Measurements from ENCODE around the gene DOLK.

The DOLK gene

DNA sequence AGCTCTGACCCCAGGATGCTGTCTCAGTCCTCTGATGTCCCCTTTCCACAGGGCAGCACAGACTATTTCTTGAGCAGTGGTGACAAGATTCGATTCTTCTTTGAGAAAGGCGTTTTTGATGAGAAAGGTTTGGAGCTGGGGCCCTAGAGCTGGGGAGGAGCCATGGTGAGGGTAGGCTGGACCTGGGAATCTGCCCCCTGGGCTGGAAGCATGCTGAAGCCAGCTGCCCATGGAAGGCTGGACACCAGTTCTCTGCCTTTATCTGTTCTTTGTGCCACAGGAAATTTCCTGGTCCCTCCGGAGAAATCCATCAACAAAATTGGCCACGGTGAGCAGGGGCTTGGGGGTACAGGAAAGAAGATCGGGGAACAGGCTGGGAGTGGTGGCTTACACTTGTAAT is 13.7 kb downstream of the DOLK start:
- no peak for DNase-seq

DNA sequence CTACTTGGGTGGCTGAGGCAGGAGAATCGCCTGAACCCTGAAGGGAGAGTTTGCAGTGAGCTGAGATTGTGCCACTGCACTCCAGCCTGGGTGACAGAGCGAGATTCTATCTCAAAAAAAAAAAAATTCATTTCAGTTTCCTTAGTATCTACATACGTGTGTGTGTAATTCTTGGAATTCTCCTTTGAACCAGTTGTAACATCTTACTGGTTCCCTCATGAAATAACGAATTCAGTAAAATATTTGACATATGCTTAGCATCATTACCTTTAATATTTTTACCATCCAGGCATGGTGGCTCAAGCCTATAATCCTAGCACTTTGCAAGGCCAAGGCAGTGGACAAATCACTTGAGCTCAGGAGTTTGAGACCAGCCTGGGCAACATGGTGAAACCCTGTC is 17.8 kb downstream of the DOLK start:
- DNase-seq: no peak

- no peak for DNase-seq
Measured at GRCh38 chr9:128928624-128929023, 18.8 kb downstream of the DOLK start.

- DNase-seq: peak; percentile 44
Measured at GRCh38 chr9:128927731-128928411, 19.5 kb downstream of the DOLK start.

DNA sequence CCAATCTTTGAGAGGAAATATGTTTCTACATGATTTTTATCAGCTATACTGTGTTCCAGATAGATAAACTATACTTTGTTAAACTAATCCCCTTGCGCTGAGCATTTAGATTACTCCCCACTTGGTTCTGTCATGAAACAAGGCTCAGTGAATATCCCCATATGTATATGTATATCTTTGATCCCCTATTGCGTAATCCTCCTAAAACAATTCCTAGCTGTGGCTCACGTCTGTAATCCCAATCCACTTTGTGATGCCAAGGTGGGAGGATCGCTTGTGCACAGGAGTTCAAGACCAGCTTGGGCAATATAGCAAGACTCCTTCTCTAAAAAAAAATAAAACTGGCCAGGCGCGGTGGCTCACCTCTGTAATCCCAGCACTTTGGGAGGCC is 23.9 kb downstream of the DOLK start:
- no peak for DNase-seq

GRCh38 chr9:128921881-128922763 is 25.3 kb downstream of the DOLK start:
- peak; percentile 66 for DNase-seq

- peak; percentile 70 for DNase-seq
Measured at GRCh38 chr9:128920381-128921058, 26.9 kb downstream of the DOLK start, which contains the start of gene PHYHD1. TSS of gene PHYHD1 (plus strand) at chr9:128920982. CDS start at chr9:128922324, 1,342 bp downstream.

GRCh38 chr9:128919402-128920089 is 27.9 kb downstream of the DOLK start:
- no peak for DNase-seq

DNA sequence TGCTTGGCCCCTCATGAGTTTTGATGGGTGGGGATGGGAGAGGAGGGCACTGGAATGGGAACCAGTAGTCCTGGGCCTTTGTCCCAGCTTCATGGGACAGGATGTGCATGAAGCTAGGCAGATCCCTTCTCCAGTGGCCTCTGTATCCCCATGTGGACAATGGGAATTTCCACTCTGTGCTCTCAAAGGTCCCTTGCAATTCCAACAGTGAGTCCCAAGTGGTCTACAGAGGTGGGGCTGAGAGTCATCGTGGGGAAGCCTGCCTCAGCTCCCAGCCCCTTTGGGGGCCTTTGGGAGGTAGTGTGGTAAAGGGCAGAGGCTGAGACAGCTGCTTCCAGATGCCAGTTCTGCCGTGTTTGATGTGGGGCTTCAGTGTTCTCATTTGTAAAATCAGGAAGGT is 28.5 kb downstream of the DOLK start:
- DNase-seq: no peak

DNA sequence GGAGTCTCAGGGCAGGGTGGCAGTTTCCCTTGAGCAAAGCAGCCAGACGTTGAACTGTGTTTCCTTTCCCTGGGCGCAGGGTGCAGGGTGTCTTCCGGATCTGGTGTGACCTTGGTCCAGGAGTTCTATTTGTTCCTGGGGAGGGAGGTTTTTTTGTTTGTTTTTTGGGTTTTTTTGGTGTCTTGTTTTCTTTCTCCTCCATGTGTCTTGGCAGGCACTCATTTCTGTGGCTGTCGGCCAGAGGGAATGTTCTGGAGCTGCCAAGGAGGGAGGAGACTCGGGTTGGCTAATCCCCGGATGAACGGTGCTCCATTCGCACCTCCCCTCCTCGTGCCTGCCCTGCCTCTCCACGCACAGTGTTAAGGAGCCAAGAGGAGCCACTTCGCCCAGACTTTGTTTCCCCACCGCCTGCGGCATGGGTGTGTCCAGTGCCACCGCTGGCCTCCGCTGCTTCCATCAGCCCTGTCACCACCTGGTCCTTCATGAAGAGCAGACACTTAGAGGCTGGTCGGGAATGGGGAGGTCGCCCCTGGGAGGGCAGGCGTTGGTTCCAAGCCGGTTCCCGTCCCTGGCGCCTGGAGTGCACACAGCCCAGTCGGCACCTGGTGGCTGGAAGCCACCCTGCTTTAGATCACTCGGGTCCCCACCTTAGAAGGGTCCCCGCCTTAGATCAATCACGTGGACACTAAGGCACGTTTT is 30.1 kb downstream of the DOLK start:
- peak; percentile 71 for DNase-seq

DNA sequence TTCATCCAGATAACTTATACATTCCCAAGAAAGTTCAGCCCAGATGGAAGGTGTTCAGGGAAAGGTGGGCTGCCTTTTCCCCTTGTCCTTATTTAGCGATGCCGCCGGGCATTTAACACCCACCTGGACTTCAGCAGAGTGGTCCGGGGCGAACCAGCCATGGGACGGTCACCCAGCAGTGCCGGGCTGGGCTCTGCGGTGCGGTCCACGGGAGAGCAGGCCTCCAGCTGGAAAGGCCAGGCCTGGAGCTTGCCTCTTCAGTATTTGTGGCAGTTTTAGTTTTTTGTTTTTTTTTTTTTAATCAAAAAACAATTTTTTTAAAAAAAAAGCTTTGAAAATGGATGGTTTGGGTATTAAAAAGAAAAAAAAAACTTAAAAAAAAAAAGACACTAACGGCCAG is 30.7 kb downstream of the DOLK start:
- no peak for DNase-seq

- no peak for DNase-seq
Measured at GRCh38 chr9:128916204-128916603, 31.2 kb downstream of the DOLK start.

- no peak for DNase-seq
Measured at GRCh38 chr9:128913995-128914772, 33.2 kb downstream of the DOLK start.

GRCh38 chr9:128913048-128913900 is 34.1 kb downstream of the DOLK start:
- DNase-seq: no peak

DNA sequence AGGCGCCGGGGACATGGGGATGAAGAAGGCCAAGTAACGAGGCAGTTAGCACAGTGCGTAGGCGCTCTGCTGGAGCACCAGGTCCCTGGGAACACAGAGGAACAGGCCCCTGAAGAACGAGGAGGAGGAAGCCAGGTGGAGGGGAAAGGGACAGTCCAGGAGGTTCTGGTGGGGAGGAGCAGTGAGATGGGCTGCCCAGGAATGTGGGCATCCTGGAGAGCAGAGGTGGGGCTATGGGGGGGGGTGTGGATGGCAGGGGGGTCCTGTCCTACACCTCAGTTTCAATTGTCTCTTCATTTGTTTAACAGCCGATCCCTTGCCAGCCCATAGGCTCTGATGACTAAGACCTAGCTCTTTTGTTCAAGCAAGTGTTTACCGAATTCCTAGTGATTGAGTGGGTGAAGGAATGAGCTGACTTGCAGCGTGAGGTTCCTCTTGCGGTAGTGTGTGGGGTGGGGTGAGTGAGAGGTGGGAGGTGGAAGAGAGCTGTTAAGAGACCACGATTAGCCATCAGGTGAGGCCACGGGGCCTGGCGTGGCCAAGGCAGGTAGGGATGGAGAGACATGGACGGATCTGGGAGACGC is 35.0 kb downstream of the DOLK start:
- peak; percentile 89 for DNase-seq

DNA sequence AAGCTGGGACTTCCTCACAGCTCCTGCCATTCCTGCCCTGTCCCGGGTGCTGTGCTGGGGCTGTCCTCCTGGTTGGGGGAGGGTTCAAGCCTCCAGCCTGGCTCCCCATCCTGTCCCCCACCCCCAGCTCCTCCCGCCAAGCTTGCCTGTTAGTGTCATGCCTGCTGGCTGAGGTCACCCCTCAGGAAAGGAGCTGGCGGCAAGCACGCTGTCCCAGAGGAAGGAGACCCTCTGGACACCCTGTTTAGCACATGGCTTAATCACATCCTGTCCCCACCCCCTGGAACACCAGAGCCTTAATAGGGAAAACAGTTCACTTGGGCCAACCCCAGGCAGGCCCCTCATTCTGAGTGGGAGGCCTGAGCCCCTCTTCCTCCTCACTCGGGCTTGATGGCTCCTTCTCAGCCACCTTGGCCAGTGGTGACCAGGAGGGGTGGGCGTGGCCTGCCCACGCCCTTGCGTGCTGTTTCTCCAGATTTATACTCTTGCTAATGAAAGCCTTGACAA is 35.8 kb downstream of the DOLK start:
- peak; percentile 89 for DNase-seq

DNA sequence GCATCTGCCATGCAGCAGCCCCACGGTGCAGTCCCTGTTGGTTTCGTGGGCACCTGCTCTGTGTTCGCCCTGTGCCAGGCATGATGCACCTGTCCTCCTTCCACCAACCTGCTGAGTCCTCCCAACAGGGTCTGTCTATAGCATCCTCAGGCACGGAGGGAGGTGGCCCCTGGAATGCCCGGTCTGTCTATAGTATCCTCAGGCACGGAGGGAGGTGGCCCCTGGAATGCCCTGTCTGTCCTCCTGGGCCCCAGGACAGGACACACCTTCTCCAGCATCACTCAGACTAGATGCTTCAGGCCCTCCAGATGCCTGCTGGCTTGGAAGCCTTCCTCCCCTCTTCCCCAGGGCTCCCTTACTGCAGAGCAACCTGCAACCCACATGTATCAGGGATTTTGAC is 36.5 kb downstream of the DOLK start:
- no peak for DNase-seq

DNA sequence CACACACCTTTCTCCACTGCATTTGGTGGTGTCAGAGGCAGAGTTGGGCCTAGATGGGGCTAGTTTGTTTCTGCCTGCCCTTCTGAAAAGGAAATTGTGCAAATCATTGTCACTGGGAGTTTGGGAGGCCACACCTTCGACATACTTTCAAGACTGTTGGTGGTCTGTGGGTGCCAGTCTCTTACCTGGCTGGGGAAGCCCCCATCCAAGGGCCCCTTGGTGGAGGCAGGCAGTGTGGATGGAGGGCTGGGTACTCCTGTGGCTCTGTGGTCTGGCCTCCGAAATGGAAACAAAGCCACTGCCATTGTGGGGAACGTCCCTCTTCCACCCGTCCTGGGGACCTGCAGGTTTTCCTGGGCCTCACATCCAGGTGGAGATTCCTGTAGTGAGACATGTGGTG is 37.5 kb downstream of the DOLK start:
- DNase-seq: no peak

DNA sequence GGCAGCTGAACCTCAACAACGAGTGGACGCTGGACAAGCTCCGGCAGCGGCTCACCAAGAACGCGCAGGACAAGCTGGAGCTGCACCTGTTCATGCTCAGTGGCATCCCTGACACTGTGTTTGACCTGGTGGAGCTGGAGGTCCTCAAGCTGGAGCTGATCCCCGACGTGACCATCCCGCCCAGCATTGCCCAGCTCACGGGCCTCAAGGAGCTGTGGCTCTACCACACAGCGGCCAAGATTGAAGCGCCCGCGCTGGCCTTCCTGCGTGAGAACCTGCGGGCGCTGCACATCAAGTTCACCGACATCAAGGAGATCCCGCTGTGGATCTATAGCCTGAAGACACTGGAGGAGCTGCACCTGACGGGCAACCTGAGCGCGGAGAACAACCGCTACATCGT is 39.0 kb downstream of the DOLK start:
- DNase-seq: no peak

- DNase-seq: no peak
Measured at GRCh38 chr9:128906741-128907140, 40.7 kb downstream of the DOLK start.
